ENCODE measurements around the gene NR6A1. TPM values are rescaled to one million over a fixed set of nuclear protein-coding genes. Genes with fewer than 3 reads are reported as not detected.

Gene NR6A1
- total RNA-seq, 1 experiment from 2014 or later: 6.7 TPM

DNA sequence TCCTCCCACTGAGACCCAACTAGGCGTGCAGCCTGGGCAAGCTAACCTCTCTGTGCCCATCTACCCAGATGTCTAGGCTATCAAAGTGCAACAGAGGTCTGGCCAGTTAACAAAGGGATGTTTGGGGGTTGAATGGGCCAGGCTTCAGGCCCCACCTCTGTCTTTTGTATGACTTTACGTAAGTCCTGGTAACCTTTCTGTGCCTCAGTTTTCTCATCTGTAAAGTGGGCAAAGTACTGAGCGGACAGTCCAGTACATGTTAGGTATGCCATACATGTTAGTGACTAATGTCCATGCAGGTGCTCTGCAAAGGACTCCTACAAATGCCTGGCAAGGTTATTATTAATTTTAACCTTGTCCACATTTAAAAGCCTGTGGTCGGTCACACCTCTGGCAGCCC, 277.9 kb downstream of the NR6A1 start:
- DNase-seq: no peak
- CTCF ChIA-PET: no interaction called here
- H3K4me3 Mint-ChIP-seq (ENCODE audit: low read depth, unreplicated experiment): no peak overlapping the region
- no peaks in the 10 kb centered on the region for H3K4me1 Mint-ChIP-seq (ENCODE audit: low read depth, unreplicated experiment)
- H3K27me3 Mint-ChIP-seq (ENCODE audit: unreplicated experiment): peaks cover 94% of the 10 kb centered on the region
- no TSS peak for BruUV-seq (replicated peaks)
- H3K27ac Mint-ChIP-seq (ENCODE audit: unreplicated experiment): no peak overlapping the region
- TF ChIP-seq, protein P1, sequence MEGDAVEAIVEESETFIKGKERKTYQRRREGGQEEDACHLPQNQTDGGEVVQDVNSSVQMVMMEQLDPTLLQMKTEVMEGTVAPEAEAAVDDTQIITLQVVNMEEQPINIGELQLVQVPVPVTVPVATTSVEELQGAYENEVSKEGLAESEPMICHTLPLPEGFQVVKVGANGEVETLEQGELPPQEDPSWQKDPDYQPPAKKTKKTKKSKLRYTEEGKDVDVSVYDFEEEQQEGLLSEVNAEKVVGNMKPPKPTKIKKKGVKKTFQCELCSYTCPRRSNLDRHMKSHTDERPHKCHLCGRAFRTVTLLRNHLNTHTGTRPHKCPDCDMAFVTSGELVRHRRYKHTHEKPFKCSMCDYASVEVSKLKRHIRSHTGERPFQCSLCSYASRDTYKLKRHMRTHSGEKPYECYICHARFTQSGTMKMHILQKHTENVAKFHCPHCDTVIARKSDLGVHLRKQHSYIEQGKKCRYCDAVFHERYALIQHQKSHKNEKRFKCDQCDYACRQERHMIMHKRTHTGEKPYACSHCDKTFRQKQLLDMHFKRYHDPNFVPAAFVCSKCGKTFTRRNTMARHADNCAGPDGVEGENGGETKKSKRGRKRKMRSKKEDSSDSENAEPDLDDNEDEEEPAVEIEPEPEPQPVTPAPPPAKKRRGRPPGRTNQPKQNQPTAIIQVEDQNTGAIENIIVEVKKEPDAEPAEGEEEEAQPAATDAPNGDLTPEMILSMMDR (IDR thresholded peaks at IDR 0.05; ENCODE audit: unreplicated experiment): no peak
- intact Hi-C loops (cut with micrococcal nuclease; ENCODE audit: unreplicated experiment): no loop called here
- H3K36me3 Mint-ChIP-seq (ENCODE audit: insufficient read depth, unreplicated experiment): peaks cover 3% of the 10 kb centered on the region
- H3K9me3 Mint-ChIP-seq (ENCODE audit: low read depth, unreplicated experiment): no peaks in the 10 kb centered on the region

DNA sequence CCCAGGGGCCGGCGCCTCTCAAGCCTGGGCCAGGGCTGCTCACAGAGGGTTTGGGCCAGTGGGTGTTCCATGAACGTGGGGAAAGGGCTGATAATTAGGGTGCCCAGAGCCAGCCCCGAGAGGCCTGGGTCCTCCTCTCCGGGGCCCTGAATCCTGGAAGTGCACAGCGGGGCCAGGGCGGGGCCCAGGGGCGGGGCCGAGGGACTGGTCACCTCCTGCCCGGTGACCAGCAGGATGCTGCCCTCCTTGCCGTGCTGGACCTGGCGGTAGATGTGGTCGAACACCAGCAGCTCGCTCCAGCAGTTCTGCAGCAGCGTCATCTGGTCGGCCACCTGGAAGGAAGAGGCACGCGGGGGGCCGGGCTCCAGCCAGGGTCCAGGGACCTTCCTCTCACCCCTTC, 278.3 kb downstream of the NR6A1 start:
- TF ChIP-seq, protein P1 (IDR thresholded peaks at IDR 0.05; ENCODE audit: unreplicated experiment): no peak
- H3K4me3 Mint-ChIP-seq (ENCODE audit: low read depth, unreplicated experiment): no peak overlapping the region
- no peak overlapping the region for H3K27ac Mint-ChIP-seq (ENCODE audit: unreplicated experiment)
- intact Hi-C loops (cut with micrococcal nuclease; ENCODE audit: unreplicated experiment): no loop called here
- H3K27me3 Mint-ChIP-seq (ENCODE audit: unreplicated experiment): peaks cover 94% of the 10 kb centered on the region
- CTCF ChIA-PET: no interaction called here
- peaks cover 3% of the 10 kb centered on the region for H3K36me3 Mint-ChIP-seq (ENCODE audit: insufficient read depth, unreplicated experiment)
- H3K9me3 Mint-ChIP-seq (ENCODE audit: low read depth, unreplicated experiment): no peaks in the 10 kb centered on the region
- no peaks in the 10 kb centered on the region for H3K4me1 Mint-ChIP-seq (ENCODE audit: low read depth, unreplicated experiment)
- BruUV-seq (replicated peaks): no TSS peak
- no peak for DNase-seq

DNA sequence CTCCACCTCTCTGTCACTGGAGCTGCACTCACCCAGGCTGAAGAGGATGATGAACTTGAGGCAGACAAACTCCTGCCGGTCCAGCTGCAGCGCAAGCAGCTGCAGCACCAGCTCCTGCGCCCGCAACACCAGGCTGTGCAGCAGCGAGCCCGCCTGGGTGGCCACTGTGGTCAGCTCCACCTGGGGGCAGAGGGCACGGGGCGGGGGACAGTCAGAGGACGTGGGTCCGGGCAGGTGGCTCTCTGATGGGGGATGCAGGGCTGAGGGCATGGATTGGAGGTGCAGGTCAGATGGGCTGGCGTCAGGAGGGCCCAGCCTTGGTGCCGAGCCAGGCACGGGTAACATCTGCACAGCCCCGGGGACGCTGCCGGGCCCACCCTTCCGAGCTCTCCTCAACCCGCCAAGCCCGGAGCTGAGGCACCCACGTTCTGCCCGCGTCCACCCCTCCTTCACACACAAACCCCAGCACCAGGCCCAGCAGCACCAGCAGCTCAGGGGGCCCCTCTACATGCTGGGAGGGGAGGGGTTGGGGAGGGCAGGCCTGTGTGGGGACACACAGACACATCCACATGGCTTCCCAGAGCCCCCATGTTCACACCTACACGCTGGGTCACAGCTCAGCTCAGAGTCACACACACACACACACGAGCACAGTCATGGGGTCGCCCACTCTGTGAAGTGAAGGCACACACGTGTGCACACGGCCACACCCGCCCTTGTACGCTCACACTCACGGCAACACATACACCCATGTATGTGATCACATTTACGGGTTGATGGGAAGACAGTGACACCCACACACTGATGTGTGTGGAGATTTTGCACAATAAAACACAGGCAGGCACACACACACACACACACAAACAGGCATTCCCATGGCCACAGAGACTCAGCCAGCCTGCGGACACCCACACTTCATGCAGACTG, 279.8 kb downstream of the NR6A1 start:
- H3K36me3 Mint-ChIP-seq (ENCODE audit: insufficient read depth, unreplicated experiment): peaks cover 3% of the 10 kb centered on the region
- no peak for DNase-seq
- H3K4me1 Mint-ChIP-seq (ENCODE audit: low read depth, unreplicated experiment): no peaks in the 10 kb centered on the region
- CTCF ChIA-PET: no interaction called here
- intact Hi-C loops (cut with micrococcal nuclease; ENCODE audit: unreplicated experiment): no loop called here
- no peak overlapping the region for H3K4me3 Mint-ChIP-seq (ENCODE audit: low read depth, unreplicated experiment)
- H3K27ac Mint-ChIP-seq (ENCODE audit: unreplicated experiment): no peak overlapping the region
- TF ChIP-seq, protein P1 (IDR thresholded peaks at IDR 0.05; ENCODE audit: unreplicated experiment): no peak
- H3K27me3 Mint-ChIP-seq (ENCODE audit: unreplicated experiment): peaks cover 81% of the 10 kb centered on the region
- no peaks in the 10 kb centered on the region for H3K9me3 Mint-ChIP-seq (ENCODE audit: low read depth, unreplicated experiment)
- BruUV-seq (replicated peaks): no TSS peak

DNA sequence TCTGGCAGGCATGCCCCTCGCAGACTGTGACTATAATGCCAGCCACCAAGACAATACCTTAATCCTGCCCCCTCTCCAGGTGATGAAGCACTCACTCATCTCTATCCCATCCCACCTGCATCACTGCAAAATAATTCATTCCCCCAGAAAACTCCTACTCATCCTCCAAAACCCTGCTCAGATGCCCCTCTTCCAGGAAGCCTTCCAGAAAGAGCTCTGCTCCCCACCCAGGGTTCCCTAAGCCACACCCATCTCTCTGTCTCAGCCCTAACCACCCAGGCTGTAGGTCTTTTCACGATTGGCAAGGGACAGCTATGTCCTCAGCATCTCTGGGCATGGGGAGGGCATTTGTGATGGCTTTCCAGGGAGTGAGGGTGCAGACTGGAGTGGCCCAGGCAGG, 281.1 kb downstream of the NR6A1 start:
- BruUV-seq (replicated peaks): no TSS peak
- Mint-ChIP-seq H3K4me3 (ENCODE audit: low read depth, unreplicated experiment) (no peak overlapping the region), H3K4me1 (ENCODE audit: low read depth, unreplicated experiment) (no peaks in the 10 kb centered on the region), H3K27me3 (ENCODE audit: unreplicated experiment) (peaks cover 79% of the 10 kb centered on the region), H3K9me3 (ENCODE audit: low read depth, unreplicated experiment) (no peaks in the 10 kb centered on the region), H3K36me3 (ENCODE audit: insufficient read depth, unreplicated experiment) (peaks cover 3% of the 10 kb centered on the region), H3K27ac (ENCODE audit: unreplicated experiment) (no peak overlapping the region)
- CTCF ChIA-PET: no interaction called here
- intact Hi-C loops (cut with micrococcal nuclease; ENCODE audit: unreplicated experiment): no loop called here
- TF ChIP-seq, protein P1 (IDR thresholded peaks at IDR 0.05; ENCODE audit: unreplicated experiment): no peak
- no peak for DNase-seq

All from Calu3 (cell line).